Panc1 (cell line): ENCODE results near the gene GLI3. TPM values are rescaled to one million over a fixed set of nuclear protein-coding genes. Genes with fewer than 3 reads are reported as not detected.

Experiments used
- ATAC-seq: fragments of 200-7000 bp; cut with Tn5 transposase; 2 replicates; pipeline ENCODE4 v1.9.1; 2020; ENCODE audit warnings: mild to moderate bottlenecking, moderate library complexity
- BruUV-seq: library from RNA; stranded (reverse); fragments of 400-500 nt; replicated peaks from 2 replicates; lab custom pipeline; 2021; lab: Mats Ljungman, UMichigan
- CTCF ChIA-PET: fragments of 300-600 bp; sonication (Branson Sonifier 250); formaldehyde crosslinking; loops from one replicate; lab custom pipeline; 2022; ENCODE audit warnings: antibody characterized with exemption; lab: Charles Lee
- POLR2A ChIA-PET: fragments of 300-600 bp; sonication (Branson Sonifier 250); formaldehyde crosslinking; loops from one replicate; lab custom pipeline; 2022; ENCODE audit warnings: antibody characterized with exemption; lab: Charles Lee
- DNase-seq: peaks from one replicate; pipeline ENCODE4 v3.0.0-alpha.2; 2010; ENCODE audit warnings: low read depth, low spot score
- H3K27ac ChIP-seq: 2 replicates; pipeline ENCODE4 v1.5.1; 2011; ENCODE audit warnings: mild to moderate bottlenecking, low read length, inconsistent platforms
- H3K27me3 ChIP-seq: fragments of 200-500 bp; sonication (Bioruptor generic); 2 replicates; pipeline ENCODE4 v1.6.0; 2014; ENCODE audit warnings: low read length, inconsistent platforms; ENCODE audit not compliant: control insufficient read depth, insufficient read depth
- H3K36me3 ChIP-seq: fragments of 200-500 bp; sonication (Bioruptor generic); 2 replicates; pipeline ENCODE4 v1.5.1; 2014; ENCODE audit warnings: inconsistent platforms, mild to moderate bottlenecking, low read length, moderate library complexity; ENCODE audit not compliant: control insufficient read depth, insufficient read depth
- H3K4me1 ChIP-seq: 2 replicates; pipeline ENCODE4 v1.5.1; 2011; ENCODE audit warnings: inconsistent platforms, mild to moderate bottlenecking, low read length, moderate library complexity; ENCODE audit not compliant: control insufficient read depth, insufficient read depth
- H3K4me3 ChIP-seq, 2 experiments: 2 replicates each; pipeline ENCODE4 v1.5.1; 2011 to 2012; ENCODE audit warnings: low read depth in 2 of 2, low read length in 2 of 2, mild to moderate bottlenecking in 2 of 2, inconsistent platforms in 1 of 2, moderate library complexity in 1 of 2
- H3K9me3 ChIP-seq: fragments of 200-500 bp; sonication (Bioruptor generic); 2 replicates; pipeline ENCODE4 v1.5.1; 2014; ENCODE audit warnings: low read depth, mild to moderate bottlenecking, inconsistent platforms, low read length, moderate library complexity; ENCODE audit not compliant: control insufficient read depth, insufficient read depth
- POLR2AphosphoS5 ChIP-seq: IDR thresholded peaks from 2 replicates; pipeline ENCODE4 v1.6.1; 2012; ENCODE audit warnings: mild to moderate bottlenecking, low read depth, low read length, moderate library complexity
- SIN3A ChIP-seq: IDR thresholded peaks from 2 replicates; pipeline ENCODE4 v1.6.1; 2012; ENCODE audit warnings: low read depth, mild to moderate bottlenecking, low read length, moderate library complexity, borderline replicate concordance; ENCODE audit not compliant: insufficient read depth
- TCF7L2 ChIP-seq: IDR thresholded peaks from 2 replicates; pipeline ENCODE4 v1.6.1; 2011; ENCODE audit warnings: mild to moderate bottlenecking, low read depth, low read length, inconsistent platforms
- in situ Hi-C: cut with HindIII; loops from 2 replicates; pipeline ENCODE4 v1.10.0; 2016; ENCODE audit warnings: low sequenced_read_pairs, low pct_unique_long_range_greater_than_20kb
- intact Hi-C: fragments of 100-400 bp; cut with micrococcal nuclease; formaldehyde crosslinking; loops from one replicate; pipeline ENCODE4 v1.10.0; 2022; ENCODE audit not compliant: unreplicated experiment
- total RNA-seq: library from RNA; stranded (reverse); gene quantifications from one replicate; pipeline ENCODE4 v1.2.1, GENCODE V29; 2021; ENCODE audit not compliant: unreplicated experiment
- TF ChIP-seq, protein P1 (sequence below), 2 experiments: IDR thresholded peaks; 2 replicates each; pipeline ENCODE4 v1.6.1; 2011 to 2012; ENCODE audit warnings: low read depth in 2 of 2, control low read depth in 1 of 2, low read length in 1 of 2, mild to moderate bottlenecking in 1 of 2, moderate library complexity in 1 of 2; ENCODE audit not compliant: insufficient read depth in 1 of 2

Gene GLI3
- total RNA-seq, 1 experiment from 2014 or later: 3.7 TPM

DNA sequence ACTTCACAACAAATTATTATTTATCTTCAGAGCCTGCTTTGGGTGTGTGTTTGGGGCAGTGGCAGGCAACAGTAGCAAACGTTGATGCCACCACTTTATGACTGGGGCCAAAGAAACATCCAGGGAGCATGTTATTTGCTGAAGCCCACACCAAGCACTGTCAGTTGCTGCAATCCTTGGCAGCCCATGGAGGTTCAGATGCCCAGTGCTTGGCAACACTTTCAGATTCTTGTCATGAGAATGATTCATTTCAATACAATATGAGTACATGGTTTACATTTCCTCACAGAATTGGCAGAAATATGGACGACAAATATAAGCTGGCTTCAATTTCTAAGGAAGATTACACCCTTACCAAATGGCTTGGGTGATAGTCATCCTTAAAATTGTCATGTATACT is 46.5 kb upstream of the GLI3 start:
- intact Hi-C loops (no loop called here), in situ Hi-C loops (no loop called here)
- H3K27ac ChIP-seq: no peak overlapping the region
- BruUV-seq: no TSS peak
- no peak for ATAC-seq
- H3K27me3 ChIP-seq: no peaks in the 10 kb centered on the region
- no peak overlapping the region for H3K4me3 ChIP-seq
- H3K4me1 ChIP-seq: no peaks in the 10 kb centered on the region
- no peaks in the 10 kb centered on the region for H3K36me3 ChIP-seq
- TF ChIP-seq SIN3A: no peak
- TF ChIP-seq TCF7L2: no peak
- no peak for TF ChIP-seq POLR2AphosphoS5
- no peak for DNase-seq
- H3K9me3 ChIP-seq: no peaks in the 10 kb centered on the region
- ChIA-PET CTCF (no interaction called here), POLR2A (no interaction called here)

DNA sequence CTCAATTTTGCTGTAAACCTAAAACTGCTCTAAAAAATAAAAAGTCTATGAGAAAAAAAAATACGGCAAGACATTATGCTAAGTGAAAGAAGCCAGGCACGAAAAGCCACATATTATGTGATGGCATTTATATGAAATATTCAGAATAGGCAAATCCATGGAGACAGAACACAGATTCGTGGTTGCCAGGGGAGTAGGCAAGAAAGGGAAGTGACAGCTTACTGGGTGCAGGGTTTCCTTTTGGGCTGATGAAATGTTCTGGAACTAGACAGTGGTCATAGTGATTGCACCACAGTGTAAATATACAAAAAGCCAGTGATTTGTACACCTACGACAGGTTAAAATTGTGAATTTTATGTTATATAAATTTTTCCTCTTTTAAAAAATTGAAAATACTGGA is 41.3 kb upstream of the GLI3 start:
- H3K4me3 ChIP-seq: no peak overlapping the region
- no peaks in the 10 kb centered on the region for H3K27me3 ChIP-seq
- CTCF ChIA-PET: no interaction called here
- TF ChIP-seq, protein P1, sequence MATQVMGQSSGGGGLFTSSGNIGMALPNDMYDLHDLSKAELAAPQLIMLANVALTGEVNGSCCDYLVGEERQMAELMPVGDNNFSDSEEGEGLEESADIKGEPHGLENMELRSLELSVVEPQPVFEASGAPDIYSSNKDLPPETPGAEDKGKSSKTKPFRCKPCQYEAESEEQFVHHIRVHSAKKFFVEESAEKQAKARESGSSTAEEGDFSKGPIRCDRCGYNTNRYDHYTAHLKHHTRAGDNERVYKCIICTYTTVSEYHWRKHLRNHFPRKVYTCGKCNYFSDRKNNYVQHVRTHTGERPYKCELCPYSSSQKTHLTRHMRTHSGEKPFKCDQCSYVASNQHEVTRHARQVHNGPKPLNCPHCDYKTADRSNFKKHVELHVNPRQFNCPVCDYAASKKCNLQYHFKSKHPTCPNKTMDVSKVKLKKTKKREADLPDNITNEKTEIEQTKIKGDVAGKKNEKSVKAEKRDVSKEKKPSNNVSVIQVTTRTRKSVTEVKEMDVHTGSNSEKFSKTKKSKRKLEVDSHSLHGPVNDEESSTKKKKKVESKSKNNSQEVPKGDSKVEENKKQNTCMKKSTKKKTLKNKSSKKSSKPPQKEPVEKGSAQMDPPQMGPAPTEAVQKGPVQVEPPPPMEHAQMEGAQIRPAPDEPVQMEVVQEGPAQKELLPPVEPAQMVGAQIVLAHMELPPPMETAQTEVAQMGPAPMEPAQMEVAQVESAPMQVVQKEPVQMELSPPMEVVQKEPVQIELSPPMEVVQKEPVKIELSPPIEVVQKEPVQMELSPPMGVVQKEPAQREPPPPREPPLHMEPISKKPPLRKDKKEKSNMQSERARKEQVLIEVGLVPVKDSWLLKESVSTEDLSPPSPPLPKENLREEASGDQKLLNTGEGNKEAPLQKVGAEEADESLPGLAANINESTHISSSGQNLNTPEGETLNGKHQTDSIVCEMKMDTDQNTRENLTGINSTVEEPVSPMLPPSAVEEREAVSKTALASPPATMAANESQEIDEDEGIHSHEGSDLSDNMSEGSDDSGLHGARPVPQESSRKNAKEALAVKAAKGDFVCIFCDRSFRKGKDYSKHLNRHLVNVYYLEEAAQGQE (IDR thresholded peaks at IDR 0.05; ENCODE audit: insufficient read depth in 1 of 2, low read depth in 2 of 2, low read length in 1 of 2): no peak
- H3K4me1 ChIP-seq: no peaks in the 10 kb centered on the region
- BruUV-seq: no TSS peak
- in situ Hi-C loops: no loop called here
- no peak overlapping the region for H3K27ac ChIP-seq
- no peaks in the 10 kb centered on the region for H3K9me3 ChIP-seq
- no peak for DNase-seq
- ATAC-seq: no peak
- intact Hi-C loops: loop anchor here (10.0 kb wide), 1 partner anchor 556 kb away; no protein-coding TSS in a partner anchor
- H3K36me3 ChIP-seq: no peaks in the 10 kb centered on the region
- POLR2A ChIA-PET: no interaction called here

DNA sequence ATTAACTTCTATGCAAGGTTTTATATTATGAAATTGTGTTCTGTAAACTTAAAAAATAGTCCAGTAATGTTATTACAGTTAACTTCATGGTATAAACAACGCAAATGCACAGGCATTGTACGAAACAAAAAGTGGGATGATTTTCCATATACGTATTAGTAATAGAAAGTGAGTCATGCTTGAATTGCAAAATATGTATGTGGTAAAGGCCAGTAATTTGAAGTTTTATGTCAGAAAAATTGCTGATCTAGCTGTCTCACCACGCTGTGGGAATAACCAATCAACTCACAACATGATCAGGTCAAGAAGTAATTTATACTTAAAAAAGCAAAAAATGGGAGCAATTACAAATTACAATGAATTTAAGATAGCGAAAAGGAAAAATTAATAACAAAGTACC is 37.0 kb upstream of the GLI3 start:
- ChIA-PET CTCF (no interaction called here), POLR2A (no interaction called here)
- no peak overlapping the region for H3K27ac ChIP-seq
- no peaks in the 10 kb centered on the region for H3K9me3 ChIP-seq
- TF ChIP-seq, protein P1 (IDR thresholded peaks at IDR 0.05; ENCODE audit: insufficient read depth in 1 of 2, low read depth in 2 of 2, low read length in 1 of 2): no peak
- TF ChIP-seq SIN3A: no peak
- BruUV-seq: no TSS peak
- ATAC-seq (no peak), DNase-seq (no peak)
- intact Hi-C loops (loop anchor here (10.0 kb wide), 1 partner anchor 561 kb away; no protein-coding TSS in a partner anchor), in situ Hi-C loops (no loop called here)
- H3K4me1 ChIP-seq: no peaks in the 10 kb centered on the region
- no peaks in the 10 kb centered on the region for H3K27me3 ChIP-seq
- no peaks in the 10 kb centered on the region for H3K36me3 ChIP-seq
- no peak overlapping the region for H3K4me3 ChIP-seq
